HG03135 (cell line): ENCODE data around the gene LCN1.
"Not testable (repeated sequence)": the region's sequence is repeated elsewhere in the genome, so short reads cannot be mapped to it uniquely, and the experiment has no call there.

Experiments
- ATAC-seq: cut with Tn5 transposase; IDR thresholded peaks from one replicate; pipeline ENCODE4 v1.9.1; 2021; ENCODE audit warnings: mild to moderate bottlenecking, moderate library complexity; ENCODE audit not compliant: unreplicated experiment

LCN1 gene

GRCh38 chr9:135545646-135546176 is 24.5 kb downstream of the LCN1 start, which contains the start of gene OBP2A:
TSS of gene OBP2A (plus strand) at chr9:135546126. CDS start at chr9:135546181, 55 bp downstream.
- ATAC-seq: not testable (repeated sequence)

- not testable (repeated sequence) for ATAC-seq
These were observed 25.8 kb downstream of the LCN1 start for GRCh38 chr9:135546792-135547617.

DNA sequence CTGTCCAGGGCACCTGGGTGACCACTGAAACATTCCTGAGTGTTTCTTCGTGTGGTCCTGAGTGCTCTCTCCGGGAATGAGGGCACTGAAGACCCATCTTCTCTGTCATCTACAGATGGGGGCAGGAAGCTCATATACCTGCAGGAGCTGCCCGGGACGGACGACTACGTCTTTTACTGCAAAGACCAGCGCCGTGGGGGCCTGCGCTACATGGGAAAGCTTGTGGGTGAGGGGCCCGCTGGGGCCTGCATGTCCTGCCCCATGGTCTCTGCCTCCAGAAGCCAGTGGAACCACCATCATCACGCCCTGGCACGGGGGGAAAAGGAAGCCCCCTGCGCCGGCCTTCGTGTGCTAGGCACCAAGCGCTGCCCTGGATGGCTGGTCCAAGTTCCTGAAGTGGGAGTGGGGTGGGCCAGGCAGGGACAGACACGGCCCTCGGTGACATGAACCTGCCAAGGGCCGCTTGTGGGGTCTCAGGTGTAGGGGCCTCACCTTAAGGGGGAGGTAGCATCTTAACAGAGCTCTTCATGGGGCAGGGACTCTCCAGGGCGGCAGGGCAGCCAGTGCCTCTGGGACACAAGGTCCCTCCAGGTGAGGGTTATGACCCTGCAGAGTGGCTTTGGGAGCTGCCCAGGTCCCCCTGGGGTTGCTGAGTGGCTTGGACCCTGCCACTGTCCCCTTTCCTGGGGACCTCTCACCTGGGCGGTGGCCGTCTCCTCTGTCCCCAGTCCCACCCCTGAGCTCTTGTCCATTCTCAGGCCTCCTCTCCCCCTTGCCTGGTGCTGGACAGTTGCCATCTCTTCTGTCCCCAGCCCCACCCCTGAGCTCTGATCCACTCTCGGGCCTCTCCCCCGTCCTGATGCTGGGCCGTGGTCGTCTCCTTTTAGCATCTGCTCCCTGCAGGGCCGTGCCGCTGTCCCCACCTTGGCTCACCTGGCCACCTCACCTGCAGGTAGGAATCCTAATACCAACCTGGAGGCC is 26.8 kb downstream of the LCN1 start:
- no peak for ATAC-seq

GRCh38 chr9:135549478-135550343 is 28.5 kb downstream of the LCN1 start:
- not testable (repeated sequence) for ATAC-seq

GRCh38 chr9:135550344-135550918 is 29.2 kb downstream of the LCN1 start:
- ATAC-seq: no peak

DNA sequence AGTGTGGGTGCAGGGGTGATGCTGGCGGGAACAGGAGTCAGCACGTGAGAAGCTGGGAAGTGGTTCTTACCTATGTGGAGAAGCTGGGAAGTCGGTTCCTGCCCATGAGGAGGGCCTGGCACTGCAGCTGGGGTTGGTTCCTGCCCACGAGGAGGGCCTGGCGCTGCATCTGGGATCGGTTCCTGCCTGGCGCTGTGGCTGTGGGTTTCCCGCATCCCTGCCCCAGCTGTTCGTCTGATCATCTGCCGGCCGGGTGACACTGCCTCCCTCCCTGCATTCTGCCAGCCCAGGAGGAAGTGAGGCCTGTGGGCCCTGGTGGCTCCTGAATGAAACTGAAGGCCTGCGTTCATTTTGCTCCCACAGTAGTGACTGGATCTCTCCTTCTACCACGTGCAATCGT is 29.8 kb downstream of the LCN1 start:
- no peak for ATAC-seq

DNA sequence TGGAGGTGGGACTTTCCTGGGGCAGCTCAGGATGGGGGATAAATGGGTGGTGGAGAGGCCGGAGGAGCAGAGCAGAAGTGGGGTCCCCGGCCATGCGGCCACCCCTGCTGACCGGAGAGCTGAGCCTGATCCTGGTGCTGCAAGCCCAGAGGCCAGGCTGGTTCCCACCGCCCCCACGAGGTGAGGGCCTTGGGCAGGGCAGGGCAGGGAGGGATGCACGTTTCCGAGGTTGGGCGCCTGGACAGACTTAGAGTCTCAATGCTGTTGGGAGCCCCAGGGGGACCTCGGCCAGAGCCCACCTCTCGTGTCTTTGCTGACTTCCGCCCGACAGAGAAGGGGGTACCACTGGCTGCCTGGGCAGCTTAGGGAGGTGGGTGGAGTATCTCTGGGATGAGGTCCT is 30.2 kb downstream of the LCN1 start:
- ATAC-seq: no peak

DNA sequence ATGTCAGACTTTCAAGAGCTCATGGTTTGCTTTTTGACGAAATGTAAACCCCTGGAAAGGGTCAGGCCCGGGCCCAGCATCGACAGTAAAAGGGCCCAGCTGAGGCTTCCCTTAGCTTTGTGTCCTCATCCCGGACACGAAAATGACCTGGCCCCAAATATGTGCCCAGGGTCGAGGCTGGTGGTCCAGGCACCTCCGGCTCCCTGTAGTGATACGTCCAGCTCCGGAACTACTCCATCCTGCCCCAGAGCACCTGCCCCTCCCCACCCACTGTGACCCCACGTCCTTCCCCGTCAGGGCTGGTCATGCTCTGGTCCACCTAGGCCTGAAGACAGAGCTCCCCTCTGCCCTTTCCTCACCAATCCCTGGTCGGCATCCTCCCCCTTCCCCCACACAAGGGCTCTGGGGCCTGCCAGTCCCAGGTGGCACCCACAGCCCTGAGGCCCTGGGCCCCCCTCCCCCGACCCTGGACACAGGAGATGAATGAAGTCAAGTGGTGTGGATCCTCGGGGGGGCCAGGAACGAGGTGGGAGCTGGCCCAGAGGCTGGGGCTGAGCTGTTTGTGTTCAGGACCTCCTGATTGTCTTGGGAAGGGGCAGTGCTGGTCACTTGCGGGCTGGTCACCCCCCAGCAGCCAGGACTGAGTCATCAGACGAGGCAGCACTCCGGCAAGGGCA is 30.9 kb downstream of the LCN1 start:
- no peak for ATAC-seq

DNA sequence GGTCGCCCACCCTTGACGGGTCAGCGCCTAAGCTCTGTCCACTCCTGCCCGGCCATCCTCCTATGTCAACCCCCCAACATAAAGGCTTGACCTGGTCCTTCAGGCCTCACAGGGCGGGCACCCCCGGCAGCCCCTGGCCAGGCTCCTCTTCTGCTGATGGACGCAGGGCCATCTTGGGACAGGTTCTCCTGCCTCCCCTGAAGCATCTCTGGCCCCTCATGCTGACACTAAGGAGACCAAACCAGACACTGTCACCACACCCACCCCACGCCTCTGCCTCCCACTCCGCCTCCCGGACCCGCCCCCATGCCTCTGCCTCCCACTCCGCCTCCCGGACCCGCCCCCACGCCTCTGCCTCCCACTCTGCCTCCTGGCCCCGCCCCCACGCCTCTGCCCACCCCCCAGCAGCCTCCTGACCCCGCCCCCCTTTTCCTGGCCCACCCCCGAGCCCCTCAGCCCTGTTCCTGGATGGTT is 31.5 kb downstream of the LCN1 start:
- no peak for ATAC-seq

- ATAC-seq: no peak
These were observed 33.5 kb downstream of the LCN1 start for GRCh38 chr9:135554718-135555117.

GRCh38 chr9:135555203-135555602 is 34.0 kb downstream of the LCN1 start:
- ATAC-seq: no peak

- no peak for ATAC-seq
These were observed 34.7 kb downstream of the LCN1 start for GRCh38 chr9:135555910-135556309.

- ATAC-seq: no peak
These were observed 38.4 kb downstream of the LCN1 start for GRCh38 chr9:135559606-135560005.

DNA sequence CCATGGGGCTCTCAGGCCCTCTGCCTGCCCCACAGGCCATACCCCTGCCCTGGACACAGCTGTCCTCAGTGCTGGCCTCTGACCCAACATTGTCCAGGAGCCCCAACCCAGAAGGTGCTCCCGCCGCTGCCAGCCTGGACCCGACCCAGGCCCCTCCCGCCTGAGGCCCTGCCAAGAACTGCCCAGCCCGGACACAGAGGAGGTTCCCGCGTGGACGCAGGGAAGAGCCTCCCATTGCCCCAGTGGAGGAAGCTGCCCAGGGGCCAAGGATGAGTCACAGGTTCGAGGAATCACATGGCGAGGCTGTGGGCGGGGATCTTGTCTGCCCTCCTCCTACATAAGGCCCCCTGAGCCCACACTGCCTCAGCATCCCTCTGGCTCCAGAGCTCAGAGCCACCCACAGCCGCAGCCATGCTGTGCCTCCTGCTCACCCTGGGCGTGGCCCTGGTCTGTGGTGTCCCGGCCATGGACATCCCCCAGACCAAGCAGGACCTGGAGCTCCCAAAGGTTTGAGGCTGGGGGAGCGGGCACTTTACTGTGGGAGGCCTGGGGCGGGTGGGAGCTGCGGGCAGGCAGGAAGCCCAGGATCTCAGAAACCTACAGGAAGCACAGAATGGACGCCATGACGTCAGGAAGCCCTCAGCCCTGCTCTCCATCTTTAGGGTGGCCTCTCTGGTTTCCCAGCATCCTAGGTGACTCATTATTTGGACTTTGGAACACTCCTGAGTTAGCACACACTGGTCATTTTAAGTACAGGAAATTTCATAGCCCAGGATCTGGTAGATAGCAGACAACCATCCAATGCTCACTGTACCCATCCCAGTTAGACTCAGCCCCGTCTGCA is 40.4 kb downstream of the LCN1 start, which contains the start of gene PAEP:
Gene PAEP (plus strand): TSS at position 366 of the 844 bp plus-strand sequence.
- ATAC-seq: no peak

- ATAC-seq: no peak
These were observed 41.0 kb downstream of the LCN1 start for GRCh38 chr9:135562235-135562745.

GRCh38 chr9:135563039-135563476 is 41.8 kb downstream of the LCN1 start:
- ATAC-seq: no peak

GRCh38 chr9:135563858-135564257 is 42.6 kb downstream of the LCN1 start:
- no peak for ATAC-seq

GRCh38 chr9:135565141-135565628 is 43.9 kb downstream of the LCN1 start:
- no peak for ATAC-seq
